Caki2 (cell line): Measurements from ENCODE around the gene MTCH1. TPM values are rescaled to one million over a fixed set of nuclear protein-coding genes. Genes with fewer than 3 reads are reported as not detected.

ENCODE experiments used
- DNase-seq: peaks from one replicate; pipeline ENCODE4 v3.0.0-alpha.2; 2015; ENCODE audit warnings: low read depth
- in situ Hi-C: cut with HindIII; loops from 2 replicates; pipeline ENCODE4 v1.10.0; 2016; ENCODE audit warnings: low sequenced_read_pairs, low pct_unique_long_range_greater_than_20kb, mixed read lengths
- total RNA-seq: library from RNA; depleted of rRNA; stranded (reverse); fragments of >200 nt; shearing (Covaris generic); gene quantifications from 2 replicates; pipeline ENCODE4 v1.2.3, GENCODE V29; 2014; ENCODE audit warnings: low replicate concordance

MTCH1 gene
- total RNA-seq, 1 experiment from 2014 or later: 218 TPM

- in situ Hi-C loops: no loop called here
- DNase-seq: no peak
Observed at GRCh38 chr6:36976931-36977330, 9.1 kb downstream of the MTCH1 start.

DNA sequence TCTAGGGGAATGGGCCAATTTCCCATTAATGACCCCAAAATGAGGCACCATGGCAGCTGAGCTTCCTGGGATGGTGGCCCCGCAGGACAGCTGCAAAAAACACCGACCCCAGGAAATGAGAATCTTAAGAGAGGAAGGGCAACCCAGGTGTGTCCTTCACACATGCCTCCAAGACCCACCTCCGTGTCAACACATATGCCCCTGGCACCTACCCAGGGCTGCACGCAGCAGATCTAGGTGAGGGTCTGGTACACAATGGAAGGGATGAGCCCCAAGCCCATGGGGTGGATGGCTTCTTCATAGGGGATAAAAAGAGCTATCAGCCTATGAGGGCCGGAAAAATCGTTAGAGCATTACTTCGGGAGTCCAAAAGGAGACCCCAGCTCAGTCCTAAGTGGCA is 9.5 kb downstream of the MTCH1 start:
- in situ Hi-C loops: no loop called here
- no peak for DNase-seq

DNA sequence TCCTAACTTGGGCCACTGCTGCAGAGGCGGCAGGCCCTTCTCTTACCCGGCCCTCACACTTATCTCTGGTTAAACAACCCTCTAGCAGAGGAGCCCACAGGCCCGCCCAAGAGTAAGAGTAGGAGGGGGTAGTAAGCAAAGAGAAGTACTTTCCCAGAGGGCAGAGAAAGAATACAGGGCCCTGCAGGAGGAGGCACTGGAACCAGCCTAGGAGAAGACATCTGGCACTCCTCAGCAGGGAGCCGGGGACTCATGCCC is 10.1 kb downstream of the MTCH1 start:
- in situ Hi-C loops: no loop called here
- DNase-seq: no peak

DNA sequence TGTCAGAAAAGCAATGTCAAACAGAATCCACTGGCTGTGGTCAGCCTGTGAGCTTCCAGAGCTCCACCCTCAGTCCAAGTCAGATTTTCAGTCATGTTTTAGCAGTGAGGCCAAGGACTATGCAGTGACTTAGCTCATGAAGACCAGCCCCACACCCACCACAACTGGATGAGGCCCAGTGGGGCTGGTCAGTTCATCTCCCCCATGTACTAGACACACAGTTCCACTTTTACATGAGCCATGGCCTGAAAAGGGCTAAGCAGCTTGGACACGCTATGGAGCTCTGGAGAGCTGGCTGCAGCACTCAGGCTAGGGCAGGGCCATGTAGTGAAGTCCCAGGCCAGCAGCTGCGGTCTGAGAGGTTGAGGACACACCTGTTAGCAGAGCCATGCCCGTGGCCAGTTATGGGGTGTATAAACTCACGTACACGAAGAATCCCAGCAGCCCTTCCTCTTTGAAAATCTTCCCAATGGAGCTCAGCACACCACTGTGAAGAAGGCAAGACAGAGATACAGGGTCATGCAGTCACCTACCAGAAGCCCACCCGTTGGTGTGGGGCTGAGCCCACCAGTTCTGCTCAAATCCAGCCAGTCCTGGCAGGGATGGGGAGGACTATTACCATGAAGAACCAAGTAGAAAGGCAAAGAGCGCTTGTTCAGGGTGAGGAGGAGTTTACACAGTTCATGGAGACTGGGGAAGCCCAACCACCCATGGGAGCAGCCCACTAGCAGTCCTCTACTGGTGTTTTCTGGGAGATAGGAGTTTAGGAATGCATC is 10.6 kb downstream of the MTCH1 start:
- DNase-seq: no peak
- in situ Hi-C loops: no loop called here

DNA sequence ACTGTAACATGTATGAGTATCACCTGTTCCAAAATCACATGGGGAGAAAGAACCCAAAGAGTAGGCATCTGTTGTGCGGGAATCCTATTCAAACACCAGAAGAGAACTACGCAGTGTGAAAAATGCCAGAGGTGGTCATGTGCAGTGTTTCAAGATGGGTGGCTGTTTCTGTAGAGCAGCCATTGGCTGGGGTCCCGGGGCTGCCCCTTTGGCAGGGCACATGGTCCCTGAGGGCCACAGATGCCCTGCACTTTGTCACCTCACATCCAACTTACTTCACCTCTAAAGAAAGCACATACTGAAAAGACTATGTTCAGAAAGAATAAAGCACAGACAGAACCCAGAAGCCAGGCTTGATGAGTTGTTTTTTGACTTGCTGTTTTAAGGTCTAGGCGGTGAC is 12.3 kb downstream of the MTCH1 start:
- in situ Hi-C loops: no loop called here
- DNase-seq: no peak

- no peak for DNase-seq
- in situ Hi-C loops: no loop called here
Observed at GRCh38 chr6:36973190-36973589, 12.8 kb downstream of the MTCH1 start.

DNA sequence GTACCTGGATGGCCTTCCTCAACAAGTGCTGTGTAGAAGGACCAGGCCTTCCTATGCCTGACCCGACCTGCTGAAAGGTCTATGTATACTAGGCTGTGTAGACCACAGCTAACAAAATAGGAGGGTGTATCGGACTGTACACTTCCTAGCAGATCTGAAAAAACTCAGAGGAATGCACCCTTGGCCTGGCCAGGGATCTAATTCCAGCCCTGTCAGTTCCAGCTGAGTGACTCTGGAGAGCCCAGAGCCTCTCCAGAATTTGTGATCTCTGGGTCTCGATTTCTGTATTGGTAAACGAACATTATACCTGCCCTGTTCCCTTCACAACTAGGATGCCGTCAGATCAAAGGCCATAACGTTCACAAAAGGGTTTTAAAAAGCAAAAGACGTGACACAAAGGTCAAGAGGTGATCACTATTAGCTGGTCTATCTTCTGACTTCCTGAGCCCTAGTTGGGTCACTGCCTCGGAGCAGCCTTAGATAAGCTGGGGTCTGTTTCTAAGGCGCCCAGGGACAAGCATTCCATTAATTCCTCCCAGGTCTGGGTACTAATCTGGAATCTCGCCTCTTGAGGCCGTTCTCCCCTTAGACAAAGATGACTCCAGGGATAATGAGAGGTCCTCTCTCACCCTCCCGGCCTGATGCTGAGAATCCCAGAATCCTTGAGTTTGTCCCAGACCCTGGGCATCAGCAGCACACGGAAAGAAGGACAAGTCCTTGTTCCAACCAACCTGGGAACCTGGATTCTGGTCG is 13.9 kb downstream of the MTCH1 start:
- no peak for DNase-seq
- in situ Hi-C loops: no loop called here

- in situ Hi-C loops: no loop called here
- no peak for DNase-seq
Observed at GRCh38 chr6:36970892-36971842, 14.8 kb downstream of the MTCH1 start.

GRCh38 chr6:36969988-36970891 is 15.8 kb downstream of the MTCH1 start:
- in situ Hi-C loops: no loop called here
- no peak for DNase-seq

GRCh38 chr6:36969240-36969691 is 16.7 kb downstream of the MTCH1 start:
- DNase-seq: no peak
- in situ Hi-C loops: no loop called here

- in situ Hi-C loops: no loop called here
- no peak for DNase-seq
Observed at GRCh38 chr6:36968266-36968977, 17.6 kb downstream of the MTCH1 start.

DNA sequence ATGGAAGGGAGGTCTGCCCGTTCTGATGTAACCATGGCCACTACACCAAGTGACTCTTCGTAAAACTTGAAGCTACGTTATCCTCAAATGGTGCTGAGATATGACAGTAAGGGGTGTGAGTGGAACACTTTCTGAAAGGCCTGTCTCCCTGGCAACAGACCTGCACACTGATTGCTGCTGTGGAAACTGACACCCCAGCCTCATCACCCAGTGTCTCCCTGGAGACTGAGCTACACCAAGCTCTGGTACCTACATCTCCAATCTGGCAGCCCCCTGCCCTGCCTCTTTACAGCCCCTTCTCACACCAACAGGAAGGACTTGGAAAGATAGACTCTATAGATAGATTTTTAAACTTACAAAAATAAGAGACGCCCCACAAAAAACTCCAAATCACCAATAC is 18.2 kb downstream of the MTCH1 start:
- DNase-seq: no peak

GRCh38 chr6:36967301-36967700 is 18.7 kb downstream of the MTCH1 start:
- in situ Hi-C loops: no loop called here
- no peak for DNase-seq

More for the DNA sequence above, 18.2 kb downstream of the MTCH1 start:
- in situ Hi-C loops: no loop called here

- in situ Hi-C loops: no loop called here
- DNase-seq: no peak
Observed at GRCh38 chr6:36964908-36965307, 21.1 kb downstream of the MTCH1 start.

DNA sequence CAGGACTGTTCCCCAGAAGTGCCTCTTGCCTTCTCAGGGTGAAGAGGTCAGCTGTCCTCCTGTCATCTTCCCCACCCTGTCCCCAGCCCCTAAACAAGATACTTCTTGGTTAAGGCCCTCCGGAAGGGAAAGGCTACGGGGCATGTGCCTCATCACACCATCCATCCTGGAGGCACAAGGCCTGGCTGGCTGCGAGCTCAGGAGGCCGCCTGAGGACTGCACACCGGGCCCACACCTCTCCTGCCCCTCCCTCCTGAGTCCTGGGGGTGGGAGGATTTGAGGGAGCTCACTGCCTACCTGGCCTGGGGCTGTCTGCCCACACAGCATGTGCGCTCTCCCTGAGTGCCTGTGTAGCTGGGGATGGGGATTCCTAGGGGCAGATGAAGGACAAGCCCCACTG is 21.6 kb downstream of the MTCH1 start:
- no peak for DNase-seq
- in situ Hi-C loops: no loop called here

- in situ Hi-C loops: no loop called here
- no peak for DNase-seq
Observed at GRCh38 chr6:36963451-36964290, 22.3 kb downstream of the MTCH1 start.

DNA sequence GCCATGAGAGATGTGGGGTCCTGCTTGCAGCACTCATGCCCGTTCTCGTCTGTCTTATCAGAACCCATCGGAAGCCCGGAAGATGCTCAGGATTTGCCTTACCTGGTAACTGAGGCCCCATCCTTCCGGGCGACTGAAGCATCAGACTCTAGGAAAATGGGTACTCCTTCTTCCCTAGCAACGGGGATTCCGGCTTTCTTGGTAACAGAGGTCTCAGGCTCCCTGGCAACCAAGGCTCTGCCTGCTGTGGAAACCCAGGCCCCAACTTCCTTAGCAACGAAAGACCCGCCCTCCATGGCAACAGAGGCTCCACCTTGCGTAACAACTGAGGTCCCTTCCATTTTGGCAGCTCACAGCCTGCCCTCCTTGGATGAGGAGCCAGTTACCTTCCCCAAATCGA is 23.1 kb downstream of the MTCH1 start:
- DNase-seq: no peak
- in situ Hi-C loops: no loop called here
